Measurements from ENCODE around the gene RASAL3.
"Not testable (repeated sequence)": the region's sequence is repeated elsewhere in the genome, so short reads cannot be mapped to it uniquely, and the experiment has no call there.

GRCh38 chr19:15473821-15474220 is 9.5 kb upstream of the RASAL3 start:
- TF ChIP-seq CTCF (conservative IDR thresholded peaks at IDR 0.05; ENCODE audit: low read depth, low read length); EZH2 (IDR thresholded peaks at IDR 0.05; ENCODE audit: borderline replicate concordance, low read depth, low read length, poor library complexity, severe bottlenecking): not testable (repeated sequence)

Measured in A673 (cell line).